Natural killer cell (primary cell): ENCODE data around the gene COX7B2. TPM values are rescaled to one million over a fixed set of nuclear protein-coding genes. Genes with fewer than 3 reads are reported as not detected.

Experiments
- ATAC-seq, 3 donors: fragments of 150-1000 bp in 2 of 3; fragments of 200-7000 bp in 1 of 3; cut with Tn5 transposase; 1 replicate in 1 of 3; 2 replicates in 2 of 3; pipeline ENCODE4 v1.10.0; 2021; ENCODE audit warnings: mild to moderate bottlenecking in 2 of 3, moderate library complexity in 2 of 3
- DNase-seq, 2 donors: peaks; one replicate each; pipeline versions ENCODE4 v3.0.0 to v3.0.0-alpha.2; 2013 to 2021; ENCODE audit warnings: mixed read lengths in 1 of 2
- H3K27ac ChIP-seq: one replicate; pipeline ENCODE4 v1.5.1; 2013; ENCODE audit warnings: mild to moderate bottlenecking, low read length
- H3K27me3 ChIP-seq: one replicate; pipeline ENCODE4 v1.6.1; 2013; ENCODE audit warnings: low read length; ENCODE audit not compliant: control insufficient read depth, insufficient read depth
- H3K36me3 ChIP-seq: one replicate; pipeline ENCODE4 v1.6.1; 2013; ENCODE audit warnings: low read length; ENCODE audit not compliant: control insufficient read depth, insufficient read depth
- H3K4me1 ChIP-seq: one replicate; pipeline ENCODE4 v1.6.1; 2013; ENCODE audit warnings: low read length; ENCODE audit not compliant: control insufficient read depth, insufficient read depth
- H3K4me3 ChIP-seq: one replicate; pipeline ENCODE4 v1.5.1; 2013; ENCODE audit warnings: low read length
- H3K9me3 ChIP-seq: one replicate; pipeline ENCODE4 v1.6.1; 2013; ENCODE audit warnings: low read length; ENCODE audit not compliant: control insufficient read depth, insufficient read depth
- H3K27ac Mint-ChIP-seq, 2 donors: one replicate each; pipeline ENCODE4 v1.8.0; 2022; ENCODE audit warnings: mild to moderate bottlenecking in 2 of 2, mixed read lengths in 2 of 2, moderate library complexity in 1 of 2
- H3K27me3 Mint-ChIP-seq, 2 donors: one replicate each; pipeline ENCODE4 v1.8.0; 2022; ENCODE audit warnings: low read depth in 2 of 2, mixed read lengths in 2 of 2
- H3K36me3 Mint-ChIP-seq: one replicate; pipeline ENCODE4 v1.8.0; 2022; ENCODE audit warnings: mixed read lengths
- H3K4me1 Mint-ChIP-seq, 2 donors: one replicate each; pipeline ENCODE4 v1.8.0; 2022; ENCODE audit warnings: mixed read lengths in 2 of 2
- H3K4me3 Mint-ChIP-seq: one replicate; pipeline ENCODE4 v1.8.0; 2022; ENCODE audit warnings: mild to moderate bottlenecking, moderate library complexity, mixed read lengths
- H3K9me3 Mint-ChIP-seq, 2 donors: one replicate each; pipeline ENCODE4 v1.8.0; 2022; ENCODE audit warnings: mixed read lengths in 2 of 2
- WGBS: methylation state at CpG from one replicate; pipeline ENCODE4 v1.1.7; 2013; ENCODE audit warnings: missing lambda C conversion rate; ENCODE audit not compliant: insufficient coverage; 5-methylcytosine and 5-hydroxymethylcytosine counted together
- intact Hi-C: fragments of 100-400 bp; cut with micrococcal nuclease; formaldehyde crosslinking; loops from one replicate; pipeline ENCODE4 v1.14.2; 2022
- total RNA-seq, 4 donors: library from RNA; stranded (reverse); fragments of 120-200 nt in 1 of 4; gene quantifications; one replicate each; pipeline versions ENCODE4 v1.2.3 to v1.2.4, GENCODE V29; 2013 to 2022
- TF ChIP-seq, protein P1 (sequence below): fragments of 200-600 bp; IDR thresholded peaks from one replicate; pipeline ENCODE4 v1.8.0; 2022; ENCODE audit warnings: antibody characterized with exemption

Gene COX7B2
- total RNA-seq, 3 donors from 2014 or later (not counting 1 experiment from before 2014, with no cell fraction given), result not detected

DNA sequence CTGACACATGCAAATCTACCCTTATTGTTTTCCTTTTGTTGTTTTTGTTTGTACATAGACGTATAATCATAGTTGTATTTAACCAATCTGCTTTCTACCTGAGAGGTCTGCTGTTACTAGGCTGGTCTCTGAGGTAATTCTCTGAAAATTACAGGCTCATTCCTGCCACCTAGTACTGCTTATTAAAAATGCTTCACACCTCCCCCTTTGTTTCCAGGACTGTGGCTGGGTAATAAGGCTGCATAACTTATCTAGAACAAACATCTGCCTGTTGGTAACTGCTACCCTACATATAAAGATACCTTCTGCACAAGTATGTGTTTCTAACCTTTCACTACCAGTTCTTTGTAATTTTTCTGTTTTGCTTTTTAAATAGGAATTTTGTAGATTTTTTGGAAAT is 34.2 kb downstream of the COX7B2 start:
- no peaks in the 10 kb centered on the region for H3K4me1 ChIP-seq
- H3K27me3 Mint-ChIP-seq, result no peaks in the 10 kb centered on the region
- H3K4me1 Mint-ChIP-seq, result no peaks in the 10 kb centered on the region
- WGBS, result no CpG with 5 or more reads among the region's 1 CpG
- H3K9me3 Mint-ChIP-seq, result no peaks in the 10 kb centered on the region
- TF ChIP-seq, protein P1, sequence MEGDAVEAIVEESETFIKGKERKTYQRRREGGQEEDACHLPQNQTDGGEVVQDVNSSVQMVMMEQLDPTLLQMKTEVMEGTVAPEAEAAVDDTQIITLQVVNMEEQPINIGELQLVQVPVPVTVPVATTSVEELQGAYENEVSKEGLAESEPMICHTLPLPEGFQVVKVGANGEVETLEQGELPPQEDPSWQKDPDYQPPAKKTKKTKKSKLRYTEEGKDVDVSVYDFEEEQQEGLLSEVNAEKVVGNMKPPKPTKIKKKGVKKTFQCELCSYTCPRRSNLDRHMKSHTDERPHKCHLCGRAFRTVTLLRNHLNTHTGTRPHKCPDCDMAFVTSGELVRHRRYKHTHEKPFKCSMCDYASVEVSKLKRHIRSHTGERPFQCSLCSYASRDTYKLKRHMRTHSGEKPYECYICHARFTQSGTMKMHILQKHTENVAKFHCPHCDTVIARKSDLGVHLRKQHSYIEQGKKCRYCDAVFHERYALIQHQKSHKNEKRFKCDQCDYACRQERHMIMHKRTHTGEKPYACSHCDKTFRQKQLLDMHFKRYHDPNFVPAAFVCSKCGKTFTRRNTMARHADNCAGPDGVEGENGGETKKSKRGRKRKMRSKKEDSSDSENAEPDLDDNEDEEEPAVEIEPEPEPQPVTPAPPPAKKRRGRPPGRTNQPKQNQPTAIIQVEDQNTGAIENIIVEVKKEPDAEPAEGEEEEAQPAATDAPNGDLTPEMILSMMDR, result no peak
- ATAC-seq, result no peak
- H3K4me3 ChIP-seq, result no peak overlapping the region
- no peak overlapping the region for H3K4me3 Mint-ChIP-seq
- no peaks in the 10 kb centered on the region for H3K36me3 Mint-ChIP-seq
- H3K27ac ChIP-seq, result no peak overlapping the region
- H3K27me3 ChIP-seq, result no peaks in the 10 kb centered on the region
- H3K27ac Mint-ChIP-seq, result no peak overlapping the region
- intact Hi-C loops, result no loop called here
- no peaks in the 10 kb centered on the region for H3K9me3 ChIP-seq
- no peaks in the 10 kb centered on the region for H3K36me3 ChIP-seq
- no peak for DNase-seq

DNA sequence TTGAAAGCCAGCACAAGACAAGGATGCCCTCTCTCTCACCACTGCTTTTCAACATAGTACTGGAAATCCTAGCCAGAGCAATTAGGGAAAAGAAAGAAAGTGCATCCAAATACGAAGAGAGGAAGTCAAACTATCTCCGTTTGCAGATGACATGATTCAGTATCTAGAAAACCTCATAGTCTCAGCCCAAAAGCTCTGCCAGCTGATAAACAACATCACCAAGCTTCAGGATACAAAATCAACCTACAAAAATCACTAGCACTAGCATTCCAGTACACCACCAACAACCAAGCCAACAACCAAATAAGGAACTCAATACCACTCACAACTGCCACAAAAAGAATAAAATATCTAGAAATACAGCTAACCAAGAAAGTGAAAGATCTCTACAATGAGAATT is 38.6 kb downstream of the COX7B2 start:
- H3K27me3 ChIP-seq, result no peaks in the 10 kb centered on the region
- no peak overlapping the region for H3K27ac ChIP-seq
- no peak overlapping the region for H3K27ac Mint-ChIP-seq
- TF ChIP-seq, protein P1, result no peak
- H3K4me3 ChIP-seq, result no peak overlapping the region
- H3K36me3 ChIP-seq, result no peaks in the 10 kb centered on the region
- WGBS, result 62% methylated on average over 2 of the region's 2 CpGs
- H3K4me3 Mint-ChIP-seq, result no peak overlapping the region
- H3K36me3 Mint-ChIP-seq, result no peaks in the 10 kb centered on the region
- intact Hi-C loops, result no loop called here
- ATAC-seq (no peak), DNase-seq (no peak)
- no peaks in the 10 kb centered on the region for H3K4me1 ChIP-seq
- peaks cover 0 to 3% of the 10 kb centered on the region in 2 donors for H3K27me3 Mint-ChIP-seq
- H3K9me3 ChIP-seq, result no peaks in the 10 kb centered on the region
- no peaks in the 10 kb centered on the region for H3K9me3 Mint-ChIP-seq
- no peaks in the 10 kb centered on the region for H3K4me1 Mint-ChIP-seq

DNA sequence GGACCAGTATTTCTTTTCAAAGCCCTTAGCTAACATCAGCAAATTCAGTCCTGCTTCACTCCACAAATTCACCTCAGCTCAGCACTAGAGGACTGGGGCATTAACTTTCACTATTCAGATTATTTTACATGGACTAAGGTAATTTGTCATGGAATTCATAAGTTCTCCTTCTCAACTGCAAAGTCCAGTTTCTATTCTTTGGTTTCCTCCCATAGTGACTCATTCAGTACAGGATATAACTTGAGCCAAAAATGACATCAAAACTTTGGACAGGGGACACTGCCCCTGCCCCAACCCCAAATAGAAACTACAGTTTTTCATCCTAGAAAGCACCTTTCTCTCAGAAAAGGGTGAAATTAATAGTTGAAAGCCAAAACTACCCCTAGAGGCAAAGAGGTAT is 52.7 kb downstream of the COX7B2 start:
- Histone ChIP-seq H3K9me3 (no peaks in the 10 kb centered on the region), H3K36me3 (no peaks in the 10 kb centered on the region), H3K4me3 (no peak overlapping the region), H3K27me3 (peaks cover 2% of the 10 kb centered on the region), H3K4me1 (no peaks in the 10 kb centered on the region), H3K27ac (no peak overlapping the region)
- H3K4me1 Mint-ChIP-seq, result no peaks in the 10 kb centered on the region
- H3K9me3 Mint-ChIP-seq, result no peaks in the 10 kb centered on the region
- no peak for ATAC-seq
- peaks cover 0 to 6% of the 10 kb centered on the region in 2 donors for H3K27me3 Mint-ChIP-seq
- H3K4me3 Mint-ChIP-seq, result no peak overlapping the region
- DNase-seq, result no peak
- intact Hi-C loops, result no loop called here
- H3K36me3 Mint-ChIP-seq, result no peaks in the 10 kb centered on the region
- H3K27ac Mint-ChIP-seq, result no peak overlapping the region
- TF ChIP-seq, protein P1, result no peak

GRCh38 chr4:46852800-46853199 is 56.2 kb downstream of the COX7B2 start:
- no peaks in the 10 kb centered on the region for H3K4me1 ChIP-seq
- peaks cover 2% of the 10 kb centered on the region for H3K27me3 ChIP-seq
- Mint-ChIP-seq H3K27ac (no peak overlapping the region), H3K9me3 (no peaks in the 10 kb centered on the region), H3K4me3 (no peak overlapping the region), H3K27me3 (peaks cover 0 to 3% of the 10 kb centered on the region in 2 donors), H3K36me3 (no peaks in the 10 kb centered on the region), H3K4me1 (no peaks in the 10 kb centered on the region)
- intact Hi-C loops, result no loop called here
- H3K36me3 ChIP-seq, result no peaks in the 10 kb centered on the region
- H3K4me3 ChIP-seq, result no peak overlapping the region
- ATAC-seq, result no peak
- no peaks in the 10 kb centered on the region for H3K9me3 ChIP-seq
- no peak overlapping the region for H3K27ac ChIP-seq
- TF ChIP-seq, protein P1, result no peak
- WGBS, result 25% methylated on average over 4 of the region's 4 CpGs
- DNase-seq, result no peak
